ENCODE data around the gene WNT11. TPM values are rescaled to one million over a fixed set of nuclear protein-coding genes. Genes with fewer than 3 reads are reported as not detected.

The WNT11 gene
- total RNA-seq, 4 donors from 2014 or later, result 6.6 to 7.5 (median 6.9) TPM

GRCh38 chr11:76230392-76230791, 24.1 kb upstream of the WNT11 start:
- Histone ChIP-seq H3K27ac (no peak overlapping the region), H3K36me3 (no peaks in the 10 kb centered on the region), H3K9me3 (no peaks in the 10 kb centered on the region), H3K4me1 (peaks cover 0 to 22% (median 6%) of the 10 kb centered on the region in 4 donors), H3K27me3 (no peaks in the 10 kb centered on the region), H3K4me3 (no peak overlapping the region)
- DNase-seq, result no peak
- no peak for TF ChIP-seq POLR2A (IDR thresholded peaks at IDR 0.05)
- TF ChIP-seq CTCF (IDR thresholded peaks at IDR 0.05), result no peak

- no peak overlapping the region for H3K4me3 ChIP-seq
- peak overlapping the region in 1 of 4 donors; percentile 89 for H3K27ac ChIP-seq
- H3K9me3 ChIP-seq, result no peaks in the 10 kb centered on the region
- no peaks in the 10 kb centered on the region for H3K36me3 ChIP-seq
- no peak for DNase-seq
- no peaks in the 10 kb centered on the region for H3K27me3 ChIP-seq
- H3K4me1 ChIP-seq, result peaks cover 0 to 22% (median 6%) of the 10 kb centered on the region in 4 donors
- TF ChIP-seq POLR2A (IDR thresholded peaks at IDR 0.05), result no peak
- no peak for TF ChIP-seq CTCF (IDR thresholded peaks at IDR 0.05)
These were observed 23.5 kb upstream of the WNT11 start for GRCh38 chr11:76229690-76230240.

DNA sequence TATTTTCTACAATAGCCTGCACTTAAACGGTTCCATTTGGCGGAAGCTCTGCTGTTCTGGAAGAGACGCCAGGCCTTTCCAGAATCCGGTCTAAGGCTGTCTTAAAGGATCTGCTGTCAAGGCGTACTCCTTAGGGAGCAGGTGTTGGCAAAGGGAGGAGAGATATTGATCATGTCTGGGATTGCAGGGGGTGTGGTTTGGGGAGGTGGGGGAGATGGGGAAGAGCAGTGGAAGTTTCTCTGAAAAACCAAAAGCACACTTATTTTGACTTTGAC, 22.5 kb upstream of the WNT11 start:
- Histone ChIP-seq H3K4me3 (no peak overlapping the region), H3K9me3 (no peaks in the 10 kb centered on the region), H3K27me3 (no peaks in the 10 kb centered on the region), H3K27ac (peak overlapping the region in 3 of 4 donors; percentile 50 to 89 (median 58)), H3K36me3 (no peaks in the 10 kb centered on the region), H3K4me1 (peaks cover 0 to 14% (median under 1%) of the 10 kb centered on the region in 4 donors)
- DNase-seq, result no peak
- TF ChIP-seq CTCF (IDR thresholded peaks at IDR 0.05), result no peak
- no peak for TF ChIP-seq POLR2A (IDR thresholded peaks at IDR 0.05)

GRCh38 chr11:76228071-76228874, 22.0 kb upstream of the WNT11 start:
- H3K4me1 ChIP-seq, result peaks cover 0 to 13% (median 0%) of the 10 kb centered on the region in 4 donors
- H3K4me3 ChIP-seq, result no peak overlapping the region
- H3K36me3 ChIP-seq, result no peaks in the 10 kb centered on the region
- TF ChIP-seq POLR2A (IDR thresholded peaks at IDR 0.05) (peak; percentile 38 to 76), CTCF (IDR thresholded peaks at IDR 0.05) (no peak)
- H3K27ac ChIP-seq, result peak overlapping the region in 3 of 4 donors; percentile 58 to 89 (median 59)
- H3K9me3 ChIP-seq, result no peaks in the 10 kb centered on the region
- no peaks in the 10 kb centered on the region for H3K27me3 ChIP-seq
- peak in 2 of 3 donors; percentile 62 to 78 for DNase-seq

DNA sequence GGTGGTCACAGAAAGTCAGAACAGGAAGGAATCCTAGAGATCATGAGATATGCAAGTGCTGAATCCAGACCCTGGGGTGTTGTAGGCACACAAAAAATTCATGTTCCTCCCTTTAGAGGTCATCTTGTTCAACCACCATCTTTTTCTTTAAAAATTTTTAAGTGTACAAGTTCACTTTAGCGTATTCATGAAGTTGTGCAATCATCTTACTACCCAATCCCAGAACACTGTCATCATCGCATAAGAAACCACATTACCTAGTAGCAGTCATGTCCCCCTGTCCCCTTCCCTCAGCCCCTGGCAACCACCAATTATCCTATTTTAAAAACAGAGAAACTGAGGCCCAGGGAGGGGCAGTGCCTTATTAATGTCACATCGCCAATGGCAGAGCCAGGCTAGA, 20.3 kb upstream of the WNT11 start:
- Histone ChIP-seq H3K9me3 (no peaks in the 10 kb centered on the region), H3K27me3 (no peaks in the 10 kb centered on the region), H3K4me1 (peaks cover 0 to 5% (median 0%) of the 10 kb centered on the region in 4 donors), H3K27ac (peak overlapping the region in 1 of 4 donors; percentile 89), H3K4me3 (no peak overlapping the region), H3K36me3 (no peaks in the 10 kb centered on the region)
- no peak for DNase-seq
- TF ChIP-seq CTCF (IDR thresholded peaks at IDR 0.05), result no peak
